HG03280 (cell line): ENCODE results near the gene MSN.
"Not testable (repeated sequence)": the region's sequence is repeated elsewhere in the genome, so short reads cannot be mapped to it uniquely, and the experiment has no call there.

Experiments used
- ATAC-seq: cut with Tn5 transposase; IDR thresholded peaks from one replicate; pipeline ENCODE4 v1.9.1; 2021; ENCODE audit warnings: mild to moderate bottlenecking, moderate library complexity; ENCODE audit not compliant: unreplicated experiment

The MSN gene

GRCh38 chrX:65712005-65712806, 44.8 kb downstream of the MSN start:
- no peak for ATAC-seq

- ATAC-seq: no peak
Measured at GRCh38 chrX:65718538-65718937, 51.1 kb downstream of the MSN start.

- no peak for ATAC-seq
Measured at GRCh38 chrX:65720381-65720964, 53.0 kb downstream of the MSN start.

GRCh38 chrX:65723706-65724105, 56.3 kb downstream of the MSN start:
- peak; percentile 47 for ATAC-seq

DNA sequence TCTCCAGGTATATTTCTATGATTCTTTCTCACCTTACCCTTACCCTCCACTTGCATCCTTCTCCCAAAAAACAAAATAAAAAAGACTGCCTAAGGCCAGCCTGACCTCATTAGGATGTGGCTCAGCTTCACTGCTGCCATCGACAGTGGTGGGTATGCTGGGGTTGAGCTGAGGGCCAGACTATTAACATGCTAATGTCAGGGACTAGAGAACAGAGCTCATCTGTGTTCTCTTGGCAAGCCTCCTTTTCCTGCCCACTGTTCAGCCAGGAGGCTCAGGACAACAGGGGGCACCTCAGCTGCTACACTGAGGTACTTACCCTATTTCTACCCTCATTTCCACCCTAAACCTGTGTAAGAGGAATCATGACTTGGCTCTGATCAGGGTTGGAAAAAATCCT, 59.3 kb downstream of the MSN start:
- no peak for ATAC-seq

- ATAC-seq: no peak
Measured at GRCh38 chrX:65731684-65732289, 64.3 kb downstream of the MSN start.

DNA sequence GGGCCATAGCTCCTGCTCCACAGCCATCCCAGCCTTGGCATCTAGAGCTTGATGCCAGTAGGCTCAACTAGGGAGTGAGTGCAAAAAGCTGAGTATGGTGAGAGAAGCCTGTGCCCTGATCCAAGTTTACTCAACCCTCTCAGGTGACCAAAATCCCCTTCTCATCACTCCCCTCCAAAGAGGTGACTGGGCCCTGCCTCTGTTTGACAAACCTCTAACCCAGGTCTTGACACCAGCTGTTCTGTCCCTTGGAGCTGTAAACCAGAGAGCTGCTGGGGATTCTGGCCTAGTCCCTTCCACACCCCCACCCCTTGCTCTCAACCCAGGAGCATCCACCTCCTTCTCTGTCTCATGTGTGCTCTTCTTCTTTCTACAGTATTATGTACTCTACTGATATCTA, 73.5 kb downstream of the MSN start:
- ATAC-seq: no peak

- ATAC-seq: no peak
Measured at GRCh38 chrX:65741823-65742222, 74.4 kb downstream of the MSN start.

- ATAC-seq: no peak
Measured at GRCh38 chrX:65744965-65745364, 77.5 kb downstream of the MSN start.

- no peak for ATAC-seq
Measured at GRCh38 chrX:65745427-65745826, 78.0 kb downstream of the MSN start.

DNA sequence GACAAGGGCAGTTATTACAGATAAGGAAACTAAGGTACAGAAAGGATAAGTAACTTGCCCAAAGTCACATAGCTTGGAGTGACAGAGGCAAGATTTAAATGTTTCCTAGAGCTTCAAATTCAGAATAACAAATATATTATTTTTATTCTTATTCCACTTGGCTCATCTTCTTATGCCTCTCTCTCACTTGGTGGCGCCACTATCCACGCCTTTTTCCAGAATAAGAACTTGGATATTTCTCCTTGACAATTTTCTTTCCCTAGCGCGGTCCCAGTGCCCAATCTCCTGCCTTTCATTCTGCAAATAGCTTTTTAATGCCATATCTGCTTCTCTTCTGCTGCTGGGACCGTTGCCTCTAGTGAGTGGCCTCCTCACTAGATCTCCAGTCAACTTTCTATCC, 78.5 kb downstream of the MSN start:
- ATAC-seq: no peak

- no peak for ATAC-seq
Measured at GRCh38 chrX:65750674-65751469, 83.4 kb downstream of the MSN start.

GRCh38 chrX:65751519-65751918, 84.1 kb downstream of the MSN start:
- ATAC-seq: no peak

DNA sequence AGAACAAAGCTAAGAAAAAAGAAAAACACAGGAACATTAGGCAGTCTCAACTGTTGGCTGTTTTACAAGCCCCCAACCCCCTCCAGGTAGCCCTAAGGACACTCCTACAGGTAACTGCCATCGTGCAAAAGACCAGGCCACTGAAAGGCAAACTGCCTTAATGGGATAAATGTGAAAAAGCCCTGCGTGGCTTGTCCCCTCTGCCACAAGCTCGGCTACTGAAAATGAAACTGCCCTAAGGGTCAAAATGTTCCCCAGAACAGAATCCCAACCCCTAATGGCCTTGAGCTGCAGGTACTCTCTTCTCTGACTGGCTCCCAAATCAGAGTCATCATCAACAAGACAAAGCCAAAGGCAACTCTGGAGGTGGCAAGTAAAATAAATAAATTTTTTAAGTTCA, 84.8 kb downstream of the MSN start:
- no peak for ATAC-seq

DNA sequence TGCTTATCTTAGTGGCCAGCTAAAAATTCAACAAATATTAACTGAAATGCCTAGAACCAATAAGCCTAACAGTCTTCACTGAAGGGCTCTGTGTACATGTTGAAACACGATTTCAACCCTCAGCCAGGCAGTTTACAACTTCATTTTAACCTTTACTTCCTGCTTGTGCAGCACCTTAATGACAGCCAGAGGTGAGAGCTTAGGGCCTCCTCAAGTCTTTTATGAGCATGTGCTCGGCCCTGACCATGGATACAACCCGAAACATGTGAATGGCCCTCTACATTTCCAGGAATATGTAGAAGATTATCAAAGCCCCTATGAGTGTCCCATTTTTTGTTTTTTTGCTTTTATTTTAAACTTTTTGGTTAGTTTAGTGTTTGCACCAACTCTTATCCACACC, 88.3 kb downstream of the MSN start:
- ATAC-seq: no peak

DNA sequence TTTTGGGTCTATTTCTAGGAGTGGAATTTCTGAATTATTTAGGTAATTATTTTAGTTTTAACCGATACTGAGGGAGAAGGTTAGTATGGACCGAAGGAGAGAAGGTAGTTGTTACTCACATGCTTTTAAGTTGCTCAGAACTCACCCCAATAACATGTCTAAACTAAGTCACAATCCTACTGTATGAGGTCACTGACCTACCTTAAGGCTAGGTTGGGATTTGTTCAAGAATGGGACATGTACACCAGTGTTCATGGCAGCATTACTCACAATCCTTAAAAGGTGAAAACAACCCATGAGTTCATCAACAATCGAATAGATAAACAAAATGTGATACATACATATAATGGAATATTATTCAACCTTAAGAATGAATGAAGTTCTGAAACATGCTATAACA, 90.5 kb downstream of the MSN start:
- ATAC-seq: no peak

DNA sequence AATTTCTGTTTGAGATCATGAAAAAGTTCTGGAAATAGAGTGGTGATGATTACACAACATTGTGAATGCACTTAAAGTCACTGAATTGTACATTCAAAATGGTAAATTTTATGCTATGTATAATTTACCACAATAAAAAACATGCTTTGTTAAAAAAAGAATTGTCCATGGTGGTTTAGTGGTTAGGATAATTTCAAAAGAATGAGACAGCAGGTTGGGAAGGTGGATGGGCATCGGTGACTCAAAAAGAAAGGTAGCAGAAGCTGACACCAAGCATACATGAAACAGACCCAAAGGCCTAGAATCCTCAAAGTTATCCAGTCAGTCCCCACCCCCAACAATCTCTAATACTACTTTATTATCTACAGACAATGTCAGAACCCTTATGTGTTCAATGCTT, 91.1 kb downstream of the MSN start:
- no peak for ATAC-seq

GRCh38 chrX:65759525-65759924, 92.1 kb downstream of the MSN start:
- not testable (repeated sequence) for ATAC-seq

DNA sequence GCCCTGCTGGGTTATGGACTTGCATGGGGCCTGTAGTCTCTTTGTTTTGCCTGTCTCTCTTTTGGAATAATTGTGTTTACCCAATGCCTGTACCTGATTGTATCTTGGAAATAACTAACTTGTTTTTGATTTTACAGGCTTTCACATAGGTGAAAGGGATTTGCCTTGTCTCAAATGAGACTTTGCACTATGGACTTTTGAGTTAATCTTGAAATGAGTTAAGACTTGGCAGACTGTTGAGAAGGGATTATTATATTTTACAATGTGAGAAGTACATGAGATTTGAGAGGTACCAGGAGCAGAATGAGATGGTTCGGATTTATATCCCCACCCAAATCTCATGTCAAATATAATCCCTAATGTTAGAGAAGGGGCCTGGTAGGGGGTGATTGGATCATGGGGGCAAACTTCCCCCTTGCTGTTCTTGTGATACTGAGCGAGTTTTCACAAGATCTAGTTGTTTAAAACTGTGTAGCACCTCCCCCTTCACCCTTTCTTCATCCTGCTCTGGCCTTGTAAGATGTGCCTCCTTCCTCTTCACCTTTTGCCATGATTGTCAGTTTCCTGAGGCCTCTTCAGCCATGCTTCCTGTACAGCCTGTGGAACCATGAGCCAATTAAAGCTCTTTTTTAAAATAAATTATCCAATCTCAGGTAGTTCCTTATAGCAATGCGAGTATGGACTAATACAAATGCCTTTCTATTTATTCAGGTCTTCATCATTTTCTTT, 102.3 kb downstream of the MSN start:
- no peak for ATAC-seq

DNA sequence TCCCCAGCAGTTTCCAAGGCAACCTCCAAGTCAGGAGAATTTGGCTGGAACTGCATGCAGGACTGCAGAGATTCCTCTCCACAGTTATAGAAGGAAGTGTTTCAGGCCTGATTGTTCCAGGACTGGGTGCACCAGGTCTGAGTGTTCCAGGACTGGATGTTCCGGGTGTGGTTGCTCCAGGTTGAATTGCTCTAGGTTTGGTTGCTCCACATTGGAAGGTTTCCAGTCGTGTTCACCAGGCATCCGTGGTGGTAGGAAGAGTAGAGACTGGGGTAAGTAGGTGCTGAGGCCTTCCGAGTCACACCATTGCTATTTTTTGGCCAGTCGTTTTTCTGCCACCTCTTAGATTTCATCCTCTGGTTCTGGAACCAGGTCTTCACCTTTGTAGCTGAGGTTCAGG, 105.4 kb downstream of the MSN start:
- ATAC-seq: no peak

- ATAC-seq: no peak
Measured at GRCh38 chrX:65781845-65782244, 114.4 kb downstream of the MSN start.
